Ascending aorta (tissue), 2 donors: ENCODE data around the gene MSI2. TPM values are rescaled to one million over a fixed set of nuclear protein-coding genes. Genes with fewer than 3 reads are reported as not detected.

Experiments
- DNase-seq, 2 donors: peaks; one replicate each; pipeline ENCODE4 v3.0.0-alpha.2; 2019; ENCODE audit warnings: low spot score in 2 of 2
- H3K27ac ChIP-seq, 2 donors: fragments of 200-600 bp; sonication (generic); one replicate each; pipeline ENCODE4 v1.5.1; 2016 to 2017; ENCODE audit warnings: mild to moderate bottlenecking in 1 of 2
- H3K27me3 ChIP-seq: fragments of 200-600 bp; sonication (generic); one replicate; pipeline ENCODE4 v1.5.1; 2017
- H3K36me3 ChIP-seq, 2 donors: fragments of 200-600 bp; sonication (generic); one replicate each; pipeline ENCODE4 v1.5.1; 2016
- H3K4me1 ChIP-seq, 2 donors: fragments of 200-600 bp; sonication (generic); one replicate each; pipeline ENCODE4 v1.5.1; 2016 to 2017; ENCODE audit warnings: mild to moderate bottlenecking in 1 of 2
- H3K4me3 ChIP-seq, 2 donors: fragments of 200-600 bp; sonication (generic); one replicate each; pipeline ENCODE4 v1.5.1; 2016 to 2017; ENCODE audit warnings: mild to moderate bottlenecking in 1 of 2
- H3K9me3 ChIP-seq, 2 donors: fragments of 200-600 bp; sonication (generic); one replicate each; pipeline ENCODE4 v1.5.1; 2016
- intact Hi-C: fragments of 100-400 bp; cut with DNase I; formaldehyde crosslinking; loops from one replicate; pipeline ENCODE4 v1.15.1; 2023
- total RNA-seq: library from RNA; depleted of rRNA; stranded (reverse); fragments of >200 nt; gene quantifications from one replicate; pipeline ENCODE4 v1.1.0, GENCODE V29; 2016
- TF ChIP-seq, protein P1 (sequence below), 3 experiments: fragments of 200-600 bp in 2 of 3; fragments of 450-650 bp in 1 of 3; sonication (generic) in 2 of 3; IDR thresholded peaks; one replicate each; pipeline ENCODE4 v1.5.1; 2016 to 2019; ENCODE audit warnings: antibody characterized with exemption in 3 of 3, mild to moderate bottlenecking in 1 of 3, moderate library complexity in 1 of 3

The MSI2 gene
- total RNA-seq, 1 donor from 2014 or later, result 11.7 TPM

GRCh38 chr17:57326764-57327163 is 70.4 kb downstream of the MSI2 start:
- TF ChIP-seq, protein P1, sequence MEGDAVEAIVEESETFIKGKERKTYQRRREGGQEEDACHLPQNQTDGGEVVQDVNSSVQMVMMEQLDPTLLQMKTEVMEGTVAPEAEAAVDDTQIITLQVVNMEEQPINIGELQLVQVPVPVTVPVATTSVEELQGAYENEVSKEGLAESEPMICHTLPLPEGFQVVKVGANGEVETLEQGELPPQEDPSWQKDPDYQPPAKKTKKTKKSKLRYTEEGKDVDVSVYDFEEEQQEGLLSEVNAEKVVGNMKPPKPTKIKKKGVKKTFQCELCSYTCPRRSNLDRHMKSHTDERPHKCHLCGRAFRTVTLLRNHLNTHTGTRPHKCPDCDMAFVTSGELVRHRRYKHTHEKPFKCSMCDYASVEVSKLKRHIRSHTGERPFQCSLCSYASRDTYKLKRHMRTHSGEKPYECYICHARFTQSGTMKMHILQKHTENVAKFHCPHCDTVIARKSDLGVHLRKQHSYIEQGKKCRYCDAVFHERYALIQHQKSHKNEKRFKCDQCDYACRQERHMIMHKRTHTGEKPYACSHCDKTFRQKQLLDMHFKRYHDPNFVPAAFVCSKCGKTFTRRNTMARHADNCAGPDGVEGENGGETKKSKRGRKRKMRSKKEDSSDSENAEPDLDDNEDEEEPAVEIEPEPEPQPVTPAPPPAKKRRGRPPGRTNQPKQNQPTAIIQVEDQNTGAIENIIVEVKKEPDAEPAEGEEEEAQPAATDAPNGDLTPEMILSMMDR (IDR thresholded peaks at IDR 0.05), result no peak
- H3K4me3 ChIP-seq, result no peak overlapping the region
- intact Hi-C loops, result no loop called here
- peaks cover 0 to 6% of the 10 kb centered on the region in 2 donors for H3K4me1 ChIP-seq
- no peaks in the 10 kb centered on the region for H3K27me3 ChIP-seq
- H3K9me3 ChIP-seq, result no peaks in the 10 kb centered on the region
- H3K36me3 ChIP-seq, result no peaks in the 10 kb centered on the region
- no peak for DNase-seq
- no peak overlapping the region for H3K27ac ChIP-seq

DNA sequence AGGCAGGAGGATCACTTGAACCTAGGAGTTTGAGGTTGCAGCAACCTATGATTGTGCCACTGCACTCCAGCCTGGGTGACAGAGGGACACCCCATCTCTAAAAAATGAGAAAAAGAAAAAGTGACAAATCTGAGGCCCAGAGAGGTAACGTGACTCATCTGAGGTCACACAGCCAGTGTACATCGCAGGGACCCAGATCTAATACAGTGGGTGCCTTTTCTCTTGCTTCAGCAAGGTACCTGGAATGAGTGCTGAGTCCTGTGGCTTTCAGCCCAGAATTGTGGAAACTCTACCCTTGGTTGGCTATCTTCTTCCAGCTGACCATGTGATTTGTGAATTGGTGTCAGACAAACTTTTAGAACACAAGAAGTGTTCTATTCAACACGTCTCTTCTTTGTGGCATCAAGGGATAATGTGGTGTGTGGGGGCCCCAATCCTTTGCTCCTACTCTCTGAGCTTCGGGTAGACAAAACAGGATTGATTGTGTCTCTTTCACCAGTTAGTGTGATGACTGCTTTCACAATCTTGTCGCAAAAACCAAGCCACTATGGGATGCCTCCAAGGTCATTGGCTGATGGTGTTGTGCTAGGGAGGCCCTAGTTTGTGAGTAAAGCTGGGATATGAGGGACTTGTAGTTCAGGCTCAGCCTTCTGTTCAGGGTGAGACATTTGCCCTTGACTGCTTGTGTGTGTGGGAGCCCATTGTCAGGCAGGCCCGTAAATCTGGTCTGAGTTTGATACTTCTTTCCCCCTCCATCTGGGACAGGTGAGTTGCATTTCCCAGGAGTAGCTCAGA is 71.0 kb downstream of the MSI2 start:
- no peaks in the 10 kb centered on the region for H3K36me3 ChIP-seq
- peaks cover 0 to 6% of the 10 kb centered on the region in 2 donors for H3K4me1 ChIP-seq

DNA sequence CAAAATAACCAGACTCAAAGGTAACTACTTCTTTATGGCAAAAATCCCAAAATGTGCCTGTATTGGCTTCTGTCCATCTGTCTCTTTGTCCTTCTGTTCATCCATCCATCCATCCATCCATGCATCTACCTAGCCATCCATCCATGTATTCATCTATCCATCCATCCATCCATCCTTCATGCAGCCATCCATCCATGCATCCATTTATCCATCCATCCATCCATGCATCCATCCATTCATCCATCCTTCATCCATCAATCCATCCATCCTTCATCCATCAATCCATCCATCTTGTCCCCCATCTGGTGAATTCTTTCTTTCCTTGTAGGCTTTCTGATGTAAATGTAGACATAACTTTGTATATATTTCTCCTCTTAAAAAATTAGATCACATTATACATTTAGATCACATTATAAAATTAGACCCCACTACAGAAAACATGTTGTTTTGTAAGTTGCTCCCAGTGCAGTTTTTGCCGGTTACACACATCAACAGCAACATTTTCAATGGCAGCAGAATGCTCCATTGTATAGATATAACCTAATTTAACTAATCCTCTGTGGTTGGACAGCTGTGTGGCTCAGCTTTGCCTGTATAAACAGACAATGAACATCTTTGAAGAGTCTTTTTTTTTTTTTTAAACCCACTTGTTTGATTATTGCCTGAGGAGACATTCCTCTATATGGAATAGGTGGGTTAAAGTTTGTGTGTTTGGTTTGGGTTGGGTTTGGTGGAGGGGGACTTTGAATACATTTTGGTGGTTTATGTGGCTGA is 72.0 kb downstream of the MSI2 start:
- TF ChIP-seq, protein P1 (IDR thresholded peaks at IDR 0.05), result no peak
- intact Hi-C loops, result no loop called here
- no peaks in the 10 kb centered on the region for H3K36me3 ChIP-seq
- H3K27ac ChIP-seq, result no peak overlapping the region
- DNase-seq, result no peak
- no peaks in the 10 kb centered on the region for H3K9me3 ChIP-seq
- H3K4me3 ChIP-seq, result no peak overlapping the region
- no peaks in the 10 kb centered on the region for H3K27me3 ChIP-seq
- H3K4me1 ChIP-seq, result peaks cover 0 to 6% of the 10 kb centered on the region in 2 donors

More for the DNA sequence above, 71.0 kb downstream of the MSI2 start:
- H3K27ac ChIP-seq, result no peak overlapping the region
- TF ChIP-seq, protein P1 (IDR thresholded peaks at IDR 0.05), result no peak
- no peak for DNase-seq
- H3K4me3 ChIP-seq, result no peak overlapping the region
- H3K9me3 ChIP-seq, result no peaks in the 10 kb centered on the region
- intact Hi-C loops, result no loop called here
- H3K27me3 ChIP-seq, result no peaks in the 10 kb centered on the region

DNA sequence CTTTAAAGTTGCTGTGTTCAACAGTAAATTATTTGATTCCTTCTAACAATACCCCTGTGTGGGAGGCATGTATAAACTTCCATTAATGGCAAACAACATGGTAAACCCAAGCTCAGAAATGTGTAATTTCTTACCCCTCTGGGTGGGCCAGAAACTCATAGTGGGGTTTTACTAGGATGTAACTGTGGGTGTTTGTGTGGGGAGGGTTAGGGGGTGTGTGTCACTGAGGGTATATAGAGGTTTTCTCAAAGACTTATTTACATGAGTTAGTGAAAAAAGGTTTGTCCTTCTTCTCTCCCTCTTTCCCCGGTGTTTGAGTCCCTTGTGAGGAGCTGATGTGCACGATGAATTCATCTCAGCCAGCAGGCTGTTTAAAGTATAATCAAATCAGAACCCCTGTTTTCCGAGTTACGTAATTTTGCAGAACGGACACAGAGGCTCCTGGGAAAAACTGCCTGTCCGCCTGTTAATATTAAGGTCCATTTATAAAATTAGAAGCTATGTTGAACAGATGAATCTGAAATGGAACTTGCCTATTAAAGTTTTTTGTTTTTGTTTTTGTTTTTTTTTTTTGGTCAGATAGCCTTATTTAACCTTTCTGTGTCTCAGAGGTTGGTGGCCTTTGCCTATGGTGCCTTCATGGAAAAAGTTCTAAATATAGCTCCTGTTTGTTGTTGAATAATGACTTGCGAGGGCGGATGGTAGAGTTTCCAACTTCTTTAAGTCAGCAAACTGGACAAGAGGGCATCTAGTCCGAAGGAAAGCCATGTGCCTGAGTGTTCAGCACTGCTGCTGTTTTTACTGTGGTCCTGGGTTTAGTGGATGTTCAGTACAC is 73.3 kb downstream of the MSI2 start:
- no peaks in the 10 kb centered on the region for H3K27me3 ChIP-seq
- H3K4me1 ChIP-seq, result peaks cover 0 to 6% of the 10 kb centered on the region in 2 donors
- DNase-seq, result no peak
- H3K36me3 ChIP-seq, result no peaks in the 10 kb centered on the region
- intact Hi-C loops, result no loop called here
- no peak overlapping the region for H3K4me3 ChIP-seq
- H3K27ac ChIP-seq, result peak overlapping the region; percentile 57 to 61
- TF ChIP-seq, protein P1 (IDR thresholded peaks at IDR 0.05), result no peak
- no peaks in the 10 kb centered on the region for H3K9me3 ChIP-seq

GRCh38 chr17:57330587-57330986 is 74.3 kb downstream of the MSI2 start:
- Histone ChIP-seq H3K4me3 (no peak overlapping the region), H3K9me3 (no peaks in the 10 kb centered on the region), H3K27ac (peak overlapping the region in 1 of 2 donors; percentile 61), H3K27me3 (no peaks in the 10 kb centered on the region), H3K4me1 (peaks cover 0 to 6% of the 10 kb centered on the region in 2 donors), H3K36me3 (no peaks in the 10 kb centered on the region)
- intact Hi-C loops, result no loop called here
- no peak for DNase-seq
- TF ChIP-seq, protein P1 (IDR thresholded peaks at IDR 0.05), result no peak
